Measurements from ENCODE around the gene ZDHHC6.

- TF ChIP-seq EZH2 (IDR thresholded peaks at IDR 0.05; ENCODE audit: borderline replicate concordance, insufficient read depth, low read depth, low read length, poor library complexity, severe bottlenecking) (no peak), CTCF (IDR thresholded peaks at IDR 0.05) (no peak)
Observed at GRCh38 chr10:112388548-112388947, 58.2 kb downstream of the ZDHHC6 start.

All from B cell (primary cell).